Keratinocyte (primary cell): ENCODE data around the gene NFATC2. TPM values are rescaled to one million over a fixed set of nuclear protein-coding genes. Genes with fewer than 3 reads are reported as not detected.

Experiments
- DNase-seq: peaks from one replicate; pipeline ENCODE4 v3.0.0-alpha.2; 2011; ENCODE audit warnings: low read depth, missing footprints, low spot score
- FAIRE-seq: peaks from 2 replicates; lab custom pipeline; 2011; peaks lifted over from hg19 to GRCh38; lab: Jason Lieb, UNC
- H2AFZ ChIP-seq: 2 replicates; pipeline ENCODE4 v1.6.0; 2012; ENCODE audit warnings: low read length, control low read depth, inconsistent platforms; ENCODE audit not compliant: control insufficient read depth
- H3K27ac ChIP-seq: 2 replicates; pipeline ENCODE4 v1.5.1; 2011; ENCODE audit warnings: low read length; ENCODE audit not compliant: control insufficient read depth, insufficient read depth
- H3K27me3 ChIP-seq: 3 replicates; pipeline ENCODE4 v1.6.0; 2011; ENCODE audit warnings: low read length; ENCODE audit not compliant: control insufficient read depth, insufficient read depth; ENCODE audit errors: extremely low read depth
- H3K36me3 ChIP-seq, 2 experiments: 2 replicates in 1 of 2; 3 replicates in 1 of 2; pipeline ENCODE4 v1.5.1; 2011; ENCODE audit warnings: low read length in 2 of 2, mild to moderate bottlenecking in 1 of 2; ENCODE audit not compliant: control insufficient read depth in 2 of 2, insufficient read depth in 2 of 2; ENCODE audit errors: extremely low read depth in 1 of 2
- H3K4me1 ChIP-seq: 3 replicates; pipeline ENCODE4 v1.5.1; 2011; ENCODE audit warnings: low read length; ENCODE audit not compliant: control insufficient read depth, insufficient read depth; ENCODE audit errors: extremely low read depth
- H3K4me2 ChIP-seq: 3 replicates; pipeline ENCODE4 v1.6.0; 2011; ENCODE audit warnings: low read depth, low read length; ENCODE audit not compliant: control insufficient read depth, insufficient read depth; ENCODE audit errors: extremely low read depth
- H3K4me3 ChIP-seq, 3 experiments: fragments of 200-600 bp in 1 of 3; sonication (generic) in 1 of 3; 2 replicates in 2 of 3; 3 replicates in 1 of 3; pipeline ENCODE4 v1.5.1; 2011 to 2016; ENCODE audit warnings: low read length in 3 of 3, mild to moderate bottlenecking in 3 of 3, control low read depth in 2 of 3, inconsistent platforms in 1 of 3, low read depth in 1 of 3, mixed read lengths in 1 of 3, mixed run types in 1 of 3, moderate library complexity in 1 of 3; ENCODE audit not compliant: control insufficient read depth in 2 of 3, insufficient read depth in 2 of 3; ENCODE audit errors: extremely low read depth in 1 of 3
- H3K79me2 ChIP-seq: 2 replicates; pipeline ENCODE4 v1.6.0; 2012; ENCODE audit warnings: low read length; ENCODE audit not compliant: control insufficient read depth, insufficient read depth
- H3K9ac ChIP-seq: 3 replicates; pipeline ENCODE4 v1.6.0; 2011; ENCODE audit warnings: low read length; ENCODE audit not compliant: control insufficient read depth, insufficient read depth; ENCODE audit errors: extremely low read depth
- H3K9me1 ChIP-seq: 3 replicates; pipeline ENCODE4 v1.6.0; 2011; ENCODE audit warnings: low read length; ENCODE audit not compliant: control insufficient read depth, insufficient read depth; ENCODE audit errors: extremely low read depth
- H3K9me3 ChIP-seq: 2 replicates; pipeline ENCODE4 v1.5.1; 2012; ENCODE audit warnings: low read depth, low read length; ENCODE audit not compliant: control insufficient read depth
- H4K20me1 ChIP-seq: 3 replicates; pipeline ENCODE4 v1.6.0; 2011; ENCODE audit warnings: low read length; ENCODE audit not compliant: control insufficient read depth, insufficient read depth; ENCODE audit errors: extremely low read depth
- EZH2 ChIP-seq: IDR thresholded peaks from one replicate; pipeline ENCODE4 v1.6.1; 2012; ENCODE audit warnings: inconsistent platforms, mild to moderate bottlenecking, low read length, moderate library complexity
- dilution Hi-C: fragments of 300-500 bp; cut with MboI; formaldehyde crosslinking; loops from one replicate; pipeline ENCODE4 v1.7.0; 2020; ENCODE audit warnings: low sequenced_read_pairs; ENCODE audit not compliant: extremely low pct_ligation_motif_present
- polyA plus RNA-seq, 5 experiments: library from polyadenylated mRNA; depleted of rRNA in 3 of 5; stranded (reverse) in 3 of 5; stranded (forward) in 1 of 5; unstranded in 1 of 5; fragments of >200 nt; gene quantifications; 1 replicate in 1 of 5; 2 replicates in 3 of 5; 3 replicates in 1 of 5; pipeline versions ENCODE4 v1.2.1 to v1.2.3, GENCODE V29; 2011 to 2012; ENCODE audit warnings: missing spikeins in 2 of 5, low read depth in 1 of 5, low replicate concordance in 1 of 5
- TF ChIP-seq, protein P1 (sequence below), 3 experiments: IDR thresholded peaks in 1 of 3; conservative IDR thresholded peaks in 1 of 3; optimal IDR thresholded peaks in 1 of 3; 2 replicates in 2 of 3; 3 replicates in 1 of 3; pipeline versions ENCODE3 to v1.5.1; 2011; ENCODE audit warnings: low read length in 3 of 3, mild to moderate bottlenecking in 3 of 3, moderate library complexity in 2 of 3, control low read depth in 1 of 3, inconsistent platforms in 1 of 3; ENCODE audit not compliant: insufficient read depth in 2 of 3; ENCODE audit errors: extremely low read depth in 1 of 3

Gene NFATC2
- polyA plus RNA-seq, 1 donor (not counting 4 experiments of a cell fraction or from before 2014, with no cell fraction given) = 0.05 TPM

DNA sequence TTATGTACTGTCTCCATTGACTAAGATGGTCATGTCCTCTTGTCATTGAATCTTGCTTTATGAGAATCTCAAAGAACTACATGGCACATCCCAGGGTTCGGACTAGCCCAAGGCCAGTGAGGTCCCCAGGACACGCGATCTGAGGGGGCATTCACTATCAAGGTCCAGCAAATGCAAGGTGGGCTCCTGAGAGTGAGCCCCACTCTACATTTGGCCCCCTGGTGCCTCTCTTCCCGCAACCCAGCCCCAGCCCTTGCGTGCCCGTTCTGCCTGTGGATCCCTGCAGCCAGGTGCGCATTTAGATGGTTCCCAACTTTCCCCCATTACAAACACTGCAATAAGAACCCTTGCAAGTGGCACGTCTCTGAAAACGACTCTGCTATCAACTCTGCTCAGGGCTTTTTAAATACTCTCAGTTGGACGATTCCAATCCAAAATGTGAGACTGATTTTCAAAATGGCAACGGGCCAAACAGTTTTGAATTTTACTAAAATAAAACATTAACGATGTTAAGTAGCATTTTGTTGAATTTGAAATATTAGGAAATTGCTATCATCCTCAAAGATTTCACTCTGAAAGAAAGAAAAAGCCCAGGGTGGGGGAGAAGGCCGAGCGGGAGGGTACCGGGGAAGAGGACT, 59.6 kb downstream of the NFATC2 start:
- Histone ChIP-seq H3K9me3 (no peaks in the 10 kb centered on the region), H3K27me3 (peaks cover 15% of the 10 kb centered on the region), H3K4me3 (no peak overlapping the region), H3K4me2 (no peak overlapping the region), H3K79me2 (no peaks in the 10 kb centered on the region), H3K27ac (no peak overlapping the region), H4K20me1 (no peaks in the 10 kb centered on the region), H3K9ac (no peak overlapping the region), H3K4me1 (peaks cover 9% of the 10 kb centered on the region), H2AFZ (no peak overlapping the region), H3K9me1 (no peaks in the 10 kb centered on the region), H3K36me3 (no peaks in the 10 kb centered on the region)
- no peak for FAIRE-seq
- TF ChIP-seq, protein P1, sequence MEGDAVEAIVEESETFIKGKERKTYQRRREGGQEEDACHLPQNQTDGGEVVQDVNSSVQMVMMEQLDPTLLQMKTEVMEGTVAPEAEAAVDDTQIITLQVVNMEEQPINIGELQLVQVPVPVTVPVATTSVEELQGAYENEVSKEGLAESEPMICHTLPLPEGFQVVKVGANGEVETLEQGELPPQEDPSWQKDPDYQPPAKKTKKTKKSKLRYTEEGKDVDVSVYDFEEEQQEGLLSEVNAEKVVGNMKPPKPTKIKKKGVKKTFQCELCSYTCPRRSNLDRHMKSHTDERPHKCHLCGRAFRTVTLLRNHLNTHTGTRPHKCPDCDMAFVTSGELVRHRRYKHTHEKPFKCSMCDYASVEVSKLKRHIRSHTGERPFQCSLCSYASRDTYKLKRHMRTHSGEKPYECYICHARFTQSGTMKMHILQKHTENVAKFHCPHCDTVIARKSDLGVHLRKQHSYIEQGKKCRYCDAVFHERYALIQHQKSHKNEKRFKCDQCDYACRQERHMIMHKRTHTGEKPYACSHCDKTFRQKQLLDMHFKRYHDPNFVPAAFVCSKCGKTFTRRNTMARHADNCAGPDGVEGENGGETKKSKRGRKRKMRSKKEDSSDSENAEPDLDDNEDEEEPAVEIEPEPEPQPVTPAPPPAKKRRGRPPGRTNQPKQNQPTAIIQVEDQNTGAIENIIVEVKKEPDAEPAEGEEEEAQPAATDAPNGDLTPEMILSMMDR (optimal IDR thresholded peaks at IDR 0.05 in 1 of 3, IDR thresholded peaks at IDR 0.05 in 1 of 3, conservative IDR thresholded peaks at IDR 0.05 in 1 of 3; ENCODE audit: extremely low read depth in 1 of 3, insufficient read depth in 2 of 3, low read length in 3 of 3) = no peak
- TF ChIP-seq EZH2 = no peak
- dilution Hi-C loops = no loop called here
- no peak for DNase-seq

DNA sequence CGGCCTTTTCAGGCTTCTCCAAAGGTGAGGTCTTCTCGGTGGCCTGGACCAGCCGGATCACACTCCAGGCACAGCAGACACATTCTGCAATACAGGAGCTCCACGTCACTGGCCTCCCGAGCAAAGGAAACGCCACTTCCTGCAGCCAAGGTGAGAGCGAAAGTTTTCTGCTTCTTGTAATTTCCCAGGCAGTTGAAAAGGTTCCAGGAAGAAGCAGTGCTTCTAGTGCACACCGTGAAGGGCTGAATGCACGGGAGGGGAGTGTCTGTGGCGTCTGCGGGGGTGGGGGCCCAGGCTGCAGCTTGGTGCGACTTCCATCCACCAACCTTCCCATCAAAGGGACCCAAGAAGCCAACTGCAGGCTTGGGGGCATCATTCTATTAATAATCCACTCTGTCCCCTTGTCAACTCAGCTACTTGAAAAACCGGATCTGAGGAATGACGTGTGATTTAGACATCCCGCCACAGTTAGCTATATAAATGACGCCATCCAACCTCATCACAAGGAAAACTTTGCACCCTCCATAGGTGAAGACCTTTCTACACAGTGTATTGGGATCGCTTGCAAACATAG, 61.1 kb downstream of the NFATC2 start:
- no peak for FAIRE-seq
- no peak for TF ChIP-seq EZH2
- TF ChIP-seq, protein P1 (optimal IDR thresholded peaks at IDR 0.05 in 1 of 3, IDR thresholded peaks at IDR 0.05 in 1 of 3, conservative IDR thresholded peaks at IDR 0.05 in 1 of 3; ENCODE audit: extremely low read depth in 1 of 3, insufficient read depth in 2 of 3, low read length in 3 of 3) = no peak

More for the DNA sequence above, 61.1 kb downstream of the NFATC2 start:
- H3K27ac ChIP-seq = no peak overlapping the region
- H3K9me1 ChIP-seq = no peaks in the 10 kb centered on the region
- H3K9ac ChIP-seq = no peak overlapping the region
- H3K27me3 ChIP-seq = peaks cover 15% of the 10 kb centered on the region
- DNase-seq = no peak
- no peak overlapping the region for H3K4me3 ChIP-seq
- H3K4me1 ChIP-seq = no peaks in the 10 kb centered on the region
- dilution Hi-C loops = no loop called here
- H3K36me3 ChIP-seq = no peaks in the 10 kb centered on the region
- H3K9me3 ChIP-seq = no peaks in the 10 kb centered on the region
- no peaks in the 10 kb centered on the region for H4K20me1 ChIP-seq
- no peaks in the 10 kb centered on the region for H3K79me2 ChIP-seq
- H3K4me2 ChIP-seq = no peak overlapping the region
- H2AFZ ChIP-seq = no peak overlapping the region
